HG02840 (cell line): ENCODE results near the gene HOXB4.
"Not testable (repeated sequence)": the region's sequence is repeated elsewhere in the genome, so short reads cannot be mapped to it uniquely, and the experiment has no call there.

Source experiments
- ATAC-seq: cut with Tn5 transposase; IDR thresholded peaks from one replicate; pipeline ENCODE4 v1.9.1; 2021; ENCODE audit warnings: mild to moderate bottlenecking, moderate library complexity, moderate number of reproducible peaks; ENCODE audit not compliant: unreplicated experiment, low FRiP score

Gene HOXB4

GRCh38 chr17:48535793-48536559 is 42.2 kb downstream of the HOXB4 start:
- not testable (repeated sequence) for ATAC-seq

GRCh38 chr17:48532261-48532660 is 45.9 kb downstream of the HOXB4 start:
- ATAC-seq, result no peak

GRCh38 chr17:48530887-48531272 is 47.3 kb downstream of the HOXB4 start, which contains the start of gene HOXB1:
TSS of gene HOXB1 (minus strand) at chr17:48531011. CDS start at chr17:48530904, 107 bp downstream.
- ATAC-seq, result no peak

- no peak for ATAC-seq
Measured at GRCh38 chr17:48530208-48530886, 47.8 kb downstream of the HOXB4 start.

GRCh38 chr17:48529683-48530009 is 48.5 kb downstream of the HOXB4 start:
- ATAC-seq, result no peak

- ATAC-seq, result no peak
Measured at GRCh38 chr17:48528936-48529682, 49.0 kb downstream of the HOXB4 start.

- no peak for ATAC-seq
Measured at GRCh38 chr17:48528153-48528935, 49.8 kb downstream of the HOXB4 start.

GRCh38 chr17:48527547-48527932 is 50.6 kb downstream of the HOXB4 start:
- no peak for ATAC-seq

- ATAC-seq, result no peak
Measured at GRCh38 chr17:48526608-48527546, 51.3 kb downstream of the HOXB4 start.
